IgD-negative memory B cell (primary cell): Measurements from ENCODE around the gene TNIK. TPM values are rescaled to one million over a fixed set of nuclear protein-coding genes. Genes with fewer than 3 reads are reported as not detected.
A peak's percentile ranks its signal among the peaks of the same experiment; 100 is the strongest.
"Not testable (repeated sequence)": the region's sequence is repeated elsewhere in the genome, so short reads cannot be mapped to it uniquely, and the experiment has no call there.

Experiments used
- H3K27ac Mint-ChIP-seq, 3 donors: one replicate each; pipeline ENCODE4 v1.8.0; 2020 to 2022; ENCODE audit warnings: mild to moderate bottlenecking in 3 of 3, mixed read lengths in 3 of 3, moderate library complexity in 1 of 3
- H3K27me3 Mint-ChIP-seq: one replicate; pipeline ENCODE4 v1.8.0; 2021; ENCODE audit warnings: mixed read lengths
- H3K36me3 Mint-ChIP-seq: one replicate; pipeline ENCODE4 v1.8.0; 2020; ENCODE audit warnings: mild to moderate bottlenecking, mixed read lengths
- H3K4me1 Mint-ChIP-seq, 3 donors: one replicate each; pipeline ENCODE4 v1.8.0; 2020 to 2022; ENCODE audit warnings: mixed read lengths in 3 of 3, mild to moderate bottlenecking in 1 of 3
- H3K4me3 Mint-ChIP-seq, 4 donors: one replicate each; pipeline ENCODE4 v1.8.0; 2020 to 2022; ENCODE audit warnings: mild to moderate bottlenecking in 4 of 4, mixed read lengths in 4 of 4, moderate library complexity in 3 of 4
- H3K9me3 Mint-ChIP-seq, 3 donors: one replicate each; pipeline ENCODE4 v1.8.0; 2020 to 2021; ENCODE audit warnings: mixed read lengths in 3 of 3, mild to moderate bottlenecking in 1 of 3
- polyA plus RNA-seq: library from polyadenylated mRNA; unstranded; fragments of 300-500 nt; fragmentation: Illumina TruSeq; gene quantifications from one replicate; pipeline ENCODE4 v1.2.3, GENCODE V29; 2021

TNIK gene
- polyA plus RNA-seq, 1 donor from 2014 or later: 3.0 TPM

- Mint-ChIP-seq H3K27ac (no peak overlapping the region), H3K9me3 (peaks cover 0 to 1% (median 0%) of the 10 kb centered on the region in 3 donors), H3K36me3 (no peaks in the 10 kb centered on the region), H3K27me3 (no peaks in the 10 kb centered on the region), H3K4me3 (no peak overlapping the region), H3K4me1 (peaks cover 0 to 1% (median 0%) of the 10 kb centered on the region in 3 donors)
These were observed 31.9 kb downstream of the TNIK start for GRCh38 chr3:171428321-171428787.

GRCh38 chr3:171427771-171428320, 32.4 kb downstream of the TNIK start:
- Mint-ChIP-seq H3K4me3 (no peak overlapping the region), H3K36me3 (no peaks in the 10 kb centered on the region), H3K4me1 (peaks cover 0 to 1% (median 0%) of the 10 kb centered on the region in 3 donors), H3K27ac (no peak overlapping the region), H3K27me3 (no peaks in the 10 kb centered on the region), H3K9me3 (peaks cover 0 to 1% (median 0%) of the 10 kb centered on the region in 3 donors)

GRCh38 chr3:171424063-171424462, 36.1 kb downstream of the TNIK start:
- H3K36me3 Mint-ChIP-seq, H3K4me1 Mint-ChIP-seq, H3K27ac Mint-ChIP-seq, H3K27me3 Mint-ChIP-seq, H3K9me3 Mint-ChIP-seq, H3K4me3 Mint-ChIP-seq: not testable (repeated sequence)

- H3K27ac Mint-ChIP-seq, H3K4me3 Mint-ChIP-seq, H3K27me3 Mint-ChIP-seq, H3K9me3 Mint-ChIP-seq, H3K4me1 Mint-ChIP-seq, H3K36me3 Mint-ChIP-seq: not testable (repeated sequence)
These were observed 37.4 kb downstream of the TNIK start for GRCh38 chr3:171422855-171423254.

- Mint-ChIP-seq H3K4me3 (no peak overlapping the region), H3K27ac (no peak overlapping the region), H3K4me1 (peaks cover 0 to 1% (median 0%) of the 10 kb centered on the region in 3 donors), H3K36me3 (no peaks in the 10 kb centered on the region), H3K27me3 (no peaks in the 10 kb centered on the region), H3K9me3 (peaks cover 0 to 2% (median 1%) of the 10 kb centered on the region in 3 donors)
These were observed 39.5 kb downstream of the TNIK start for GRCh38 chr3:171420667-171421066.

GRCh38 chr3:171419457-171419856, 40.7 kb downstream of the TNIK start:
- no peak overlapping the region for H3K27ac Mint-ChIP-seq
- H3K9me3 Mint-ChIP-seq: peaks cover 0 to 2% (median 1%) of the 10 kb centered on the region in 3 donors
- H3K4me3 Mint-ChIP-seq: no peak overlapping the region
- H3K27me3 Mint-ChIP-seq: no peaks in the 10 kb centered on the region
- peaks cover 0 to 1% (median 0%) of the 10 kb centered on the region in 3 donors for H3K4me1 Mint-ChIP-seq
- H3K36me3 Mint-ChIP-seq: no peaks in the 10 kb centered on the region

- Mint-ChIP-seq H3K9me3 (peaks cover 0 to 2% (median 0%) of the 10 kb centered on the region in 3 donors), H3K4me3 (no peak overlapping the region), H3K4me1 (peaks cover 0 to 4% (median 2%) of the 10 kb centered on the region in 3 donors), H3K36me3 (no peaks in the 10 kb centered on the region), H3K27ac (no peak overlapping the region), H3K27me3 (no peaks in the 10 kb centered on the region)
These were observed 42.4 kb downstream of the TNIK start for GRCh38 chr3:171417813-171418212.

GRCh38 chr3:171417137-171417536, 43.1 kb downstream of the TNIK start:
- H3K36me3 Mint-ChIP-seq: no peaks in the 10 kb centered on the region
- H3K27me3 Mint-ChIP-seq: no peaks in the 10 kb centered on the region
- peaks cover 0 to 4% (median 2%) of the 10 kb centered on the region in 3 donors for H3K4me1 Mint-ChIP-seq
- no peak overlapping the region for H3K27ac Mint-ChIP-seq
- H3K4me3 Mint-ChIP-seq: no peak overlapping the region
- peaks cover 0 to 2% (median 0%) of the 10 kb centered on the region in 3 donors for H3K9me3 Mint-ChIP-seq

GRCh38 chr3:171416666-171417065, 43.5 kb downstream of the TNIK start:
- H3K27me3 Mint-ChIP-seq: no peaks in the 10 kb centered on the region
- no peak overlapping the region for H3K4me3 Mint-ChIP-seq
- no peaks in the 10 kb centered on the region for H3K36me3 Mint-ChIP-seq
- H3K4me1 Mint-ChIP-seq: peaks cover 0 to 4% (median 2%) of the 10 kb centered on the region in 3 donors
- H3K27ac Mint-ChIP-seq: no peak overlapping the region
- peaks cover 0 to 2% (median 0%) of the 10 kb centered on the region in 3 donors for H3K9me3 Mint-ChIP-seq

- H3K4me3 Mint-ChIP-seq: no peak overlapping the region
- H3K4me1 Mint-ChIP-seq: peaks cover 0 to 4% (median 2%) of the 10 kb centered on the region in 3 donors
- peaks cover 0 to 2% (median 0%) of the 10 kb centered on the region in 3 donors for H3K9me3 Mint-ChIP-seq
- H3K36me3 Mint-ChIP-seq: no peaks in the 10 kb centered on the region
- no peak overlapping the region for H3K27ac Mint-ChIP-seq
- H3K27me3 Mint-ChIP-seq: no peaks in the 10 kb centered on the region
These were observed 44.1 kb downstream of the TNIK start for GRCh38 chr3:171416061-171416460.

GRCh38 chr3:171415070-171415469, 45.1 kb downstream of the TNIK start:
- H3K4me1 Mint-ChIP-seq: peaks cover 0 to 4% (median 2%) of the 10 kb centered on the region in 3 donors

GRCh38 chr3:171412473-171412872, 47.7 kb downstream of the TNIK start:
- Mint-ChIP-seq H3K27ac (peak overlapping the region in 1 of 3 donors; percentile 9), H3K4me3 (no peak overlapping the region), H3K36me3 (no peaks in the 10 kb centered on the region), H3K27me3 (no peaks in the 10 kb centered on the region), H3K9me3 (no peaks in the 10 kb centered on the region), H3K4me1 (peaks cover 0 to 4% (median 2%) of the 10 kb centered on the region in 3 donors)

More at GRCh38 chr3:171415070-171415469, 45.1 kb downstream of the TNIK start:
- Mint-ChIP-seq H3K4me3 (no peak overlapping the region), H3K27ac (no peak overlapping the region), H3K36me3 (no peaks in the 10 kb centered on the region), H3K27me3 (no peaks in the 10 kb centered on the region), H3K9me3 (peaks cover 0 to 2% (median 0%) of the 10 kb centered on the region in 3 donors)

GRCh38 chr3:171412054-171412453, 48.2 kb downstream of the TNIK start:
- peaks cover 0 to 4% (median 2%) of the 10 kb centered on the region in 3 donors for H3K4me1 Mint-ChIP-seq
- peak overlapping the region in 1 of 3 donors; percentile 31 for H3K27ac Mint-ChIP-seq
- H3K9me3 Mint-ChIP-seq: no peaks in the 10 kb centered on the region
- no peak overlapping the region for H3K4me3 Mint-ChIP-seq
- H3K36me3 Mint-ChIP-seq: no peaks in the 10 kb centered on the region
- H3K27me3 Mint-ChIP-seq: no peaks in the 10 kb centered on the region

GRCh38 chr3:171410186-171410585, 50.0 kb downstream of the TNIK start:
- Mint-ChIP-seq H3K27ac (no peak overlapping the region), H3K4me1 (peaks cover 0 to 4% (median 2%) of the 10 kb centered on the region in 3 donors), H3K4me3 (no peak overlapping the region), H3K36me3 (no peaks in the 10 kb centered on the region), H3K27me3 (no peaks in the 10 kb centered on the region), H3K9me3 (peaks cover 0 to 4% (median 0%) of the 10 kb centered on the region in 3 donors)

- peak overlapping the region in 1 of 3 donors; percentile 8 for H3K27ac Mint-ChIP-seq
- no peak overlapping the region for H3K4me3 Mint-ChIP-seq
- peaks cover 0 to 3% (median 0%) of the 10 kb centered on the region in 3 donors for H3K4me1 Mint-ChIP-seq
- H3K27me3 Mint-ChIP-seq: no peaks in the 10 kb centered on the region
- H3K36me3 Mint-ChIP-seq: no peaks in the 10 kb centered on the region
- H3K9me3 Mint-ChIP-seq: peaks cover 0 to 4% (median 0%) of the 10 kb centered on the region in 3 donors
These were observed 52.4 kb downstream of the TNIK start for GRCh38 chr3:171407759-171408158.

- H3K27ac Mint-ChIP-seq: no peak overlapping the region
- H3K4me1 Mint-ChIP-seq: peaks cover 0 to 3% (median 0%) of the 10 kb centered on the region in 3 donors
- H3K4me3 Mint-ChIP-seq: no peak overlapping the region
- H3K9me3 Mint-ChIP-seq: peaks cover 0 to 4% (median 0%) of the 10 kb centered on the region in 3 donors
- no peaks in the 10 kb centered on the region for H3K27me3 Mint-ChIP-seq
- H3K36me3 Mint-ChIP-seq: no peaks in the 10 kb centered on the region
These were observed 55.7 kb downstream of the TNIK start for GRCh38 chr3:171404376-171404967.
